Stimulated activated naive CD8-positive, alpha-beta T cell treated with anti-CD3 and anti-CD28 coated beads, Interleukin-15, Interleukin-2, amounts not matched to agents 100 ng/mL and 50 ng/mL, for 24 hours (primary cell): ENCODE measurements around the gene ZNF568.

Experiments
- H3K27ac Mint-ChIP-seq: one replicate; pipeline ENCODE4 v1.8.0; 2021; ENCODE audit warnings: mild to moderate bottlenecking, mixed read lengths
- H3K27me3 Mint-ChIP-seq: one replicate; pipeline ENCODE4 v1.8.0; 2021; ENCODE audit warnings: mixed read lengths
- H3K36me3 Mint-ChIP-seq: one replicate; pipeline ENCODE4 v1.8.0; 2021; ENCODE audit warnings: low read depth, mixed read lengths
- H3K4me1 Mint-ChIP-seq: one replicate; pipeline ENCODE4 v1.8.0; 2021; ENCODE audit warnings: low read depth, mixed read lengths
- H3K4me3 Mint-ChIP-seq: one replicate; pipeline ENCODE4 v1.8.0; 2021; ENCODE audit warnings: mild to moderate bottlenecking, mixed read lengths
- H3K9me3 Mint-ChIP-seq: one replicate; pipeline ENCODE4 v1.8.0; 2021; ENCODE audit warnings: mixed read lengths

Gene ZNF568

GRCh38 chr19:36973021-36973843, 57.1 kb downstream of the ZNF568 start:
- H3K27ac Mint-ChIP-seq, result peak overlapping the region; percentile 94
- peak overlapping the region; percentile 94 for H3K4me3 Mint-ChIP-seq
- peaks cover 35% of the 10 kb centered on the region for H3K36me3 Mint-ChIP-seq
- no peaks in the 10 kb centered on the region for H3K27me3 Mint-ChIP-seq
- peaks cover 8% of the 10 kb centered on the region for H3K4me1 Mint-ChIP-seq
- H3K9me3 Mint-ChIP-seq, result peaks cover 5% of the 10 kb centered on the region

- H3K27me3 Mint-ChIP-seq, result no peaks in the 10 kb centered on the region
- peak overlapping the region; percentile 94 for H3K4me3 Mint-ChIP-seq
- peak overlapping the region; percentile 94 for H3K27ac Mint-ChIP-seq
- H3K9me3 Mint-ChIP-seq, result peaks cover 10% of the 10 kb centered on the region
- H3K36me3 Mint-ChIP-seq, result peaks cover 40% of the 10 kb centered on the region
- peaks cover 8% of the 10 kb centered on the region for H3K4me1 Mint-ChIP-seq
Measured at GRCh38 chr19:36973844-36974195, 57.7 kb downstream of the ZNF568 start.

- H3K4me1 Mint-ChIP-seq, result no peaks in the 10 kb centered on the region
- H3K9me3 Mint-ChIP-seq, result peaks cover 47% of the 10 kb centered on the region
- no peak overlapping the region for H3K27ac Mint-ChIP-seq
- no peaks in the 10 kb centered on the region for H3K27me3 Mint-ChIP-seq
- H3K4me3 Mint-ChIP-seq, result no peak overlapping the region
- peaks cover 88% of the 10 kb centered on the region for H3K36me3 Mint-ChIP-seq
Measured at GRCh38 chr19:36986131-36986530, 70.0 kb downstream of the ZNF568 start.

- peaks cover 50% of the 10 kb centered on the region for H3K9me3 Mint-ChIP-seq
- H3K4me3 Mint-ChIP-seq, result no peak overlapping the region
- H3K27me3 Mint-ChIP-seq, result no peaks in the 10 kb centered on the region
- no peak overlapping the region for H3K27ac Mint-ChIP-seq
- H3K36me3 Mint-ChIP-seq, result peaks cover 88% of the 10 kb centered on the region
- no peaks in the 10 kb centered on the region for H3K4me1 Mint-ChIP-seq
Measured at GRCh38 chr19:36986601-36987000, 70.5 kb downstream of the ZNF568 start.

GRCh38 chr19:36987091-36987490, 71.0 kb downstream of the ZNF568 start:
- no peak overlapping the region for H3K27ac Mint-ChIP-seq
- no peaks in the 10 kb centered on the region for H3K27me3 Mint-ChIP-seq
- H3K9me3 Mint-ChIP-seq, result peaks cover 50% of the 10 kb centered on the region
- peaks cover 87% of the 10 kb centered on the region for H3K36me3 Mint-ChIP-seq
- no peaks in the 10 kb centered on the region for H3K4me1 Mint-ChIP-seq
- H3K4me3 Mint-ChIP-seq, result no peak overlapping the region

GRCh38 chr19:36997152-36997842, 81.2 kb downstream of the ZNF568 start:
- no peaks in the 10 kb centered on the region for H3K27me3 Mint-ChIP-seq
- no peak overlapping the region for H3K27ac Mint-ChIP-seq
- no peaks in the 10 kb centered on the region for H3K4me1 Mint-ChIP-seq
- H3K4me3 Mint-ChIP-seq, result no peak overlapping the region
- H3K9me3 Mint-ChIP-seq, result peaks cover 56% of the 10 kb centered on the region
- peaks cover 67% of the 10 kb centered on the region for H3K36me3 Mint-ChIP-seq

DNA sequence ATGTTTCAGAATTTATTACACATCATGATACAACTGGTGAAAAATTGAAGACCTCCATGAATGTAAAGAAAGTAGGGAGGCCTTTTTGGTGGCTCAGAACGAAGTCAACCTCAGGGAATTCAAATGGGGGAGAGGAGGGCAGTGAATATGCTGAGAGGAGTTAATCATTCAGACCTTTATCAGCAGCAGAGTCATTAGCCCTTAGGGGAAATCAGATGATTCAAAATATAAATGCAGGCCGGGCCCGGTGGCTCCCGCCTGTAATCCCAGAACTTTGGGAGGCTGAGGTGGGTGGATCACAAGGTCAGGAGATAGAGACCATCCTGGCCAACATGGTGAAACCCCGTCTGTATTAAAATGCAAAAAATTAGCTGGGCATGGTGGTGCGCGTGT, 81.7 kb downstream of the ZNF568 start:
- Mint-ChIP-seq H3K27ac (no peak overlapping the region), H3K9me3 (peaks cover 52% of the 10 kb centered on the region), H3K27me3 (no peaks in the 10 kb centered on the region), H3K4me3 (no peak overlapping the region), H3K4me1 (no peaks in the 10 kb centered on the region), H3K36me3 (peaks cover 62% of the 10 kb centered on the region)

DNA sequence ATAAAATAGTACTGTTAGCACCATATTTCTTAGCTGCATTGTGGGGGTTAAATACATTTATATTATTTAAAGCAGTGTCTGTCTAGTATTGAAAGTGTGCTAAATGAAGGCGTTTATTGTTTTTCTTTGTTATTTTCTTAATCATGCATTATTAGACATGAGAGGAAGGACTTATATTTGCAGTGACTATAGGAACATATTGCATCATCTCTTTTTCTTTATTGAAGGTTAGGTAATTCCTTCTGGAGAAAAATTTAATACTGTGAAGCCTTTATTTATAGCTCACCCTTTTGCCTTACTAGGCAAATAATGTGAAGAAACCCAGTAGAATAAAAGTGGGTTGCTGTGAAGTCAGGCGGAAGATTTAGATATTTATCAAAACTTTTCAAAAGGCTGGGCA, 83.2 kb downstream of the ZNF568 start:
- no peak overlapping the region for H3K4me3 Mint-ChIP-seq
- H3K27ac Mint-ChIP-seq, result no peak overlapping the region
- peaks cover 38% of the 10 kb centered on the region for H3K9me3 Mint-ChIP-seq
- peaks cover 47% of the 10 kb centered on the region for H3K36me3 Mint-ChIP-seq
- no peaks in the 10 kb centered on the region for H3K27me3 Mint-ChIP-seq
- no peaks in the 10 kb centered on the region for H3K4me1 Mint-ChIP-seq

DNA sequence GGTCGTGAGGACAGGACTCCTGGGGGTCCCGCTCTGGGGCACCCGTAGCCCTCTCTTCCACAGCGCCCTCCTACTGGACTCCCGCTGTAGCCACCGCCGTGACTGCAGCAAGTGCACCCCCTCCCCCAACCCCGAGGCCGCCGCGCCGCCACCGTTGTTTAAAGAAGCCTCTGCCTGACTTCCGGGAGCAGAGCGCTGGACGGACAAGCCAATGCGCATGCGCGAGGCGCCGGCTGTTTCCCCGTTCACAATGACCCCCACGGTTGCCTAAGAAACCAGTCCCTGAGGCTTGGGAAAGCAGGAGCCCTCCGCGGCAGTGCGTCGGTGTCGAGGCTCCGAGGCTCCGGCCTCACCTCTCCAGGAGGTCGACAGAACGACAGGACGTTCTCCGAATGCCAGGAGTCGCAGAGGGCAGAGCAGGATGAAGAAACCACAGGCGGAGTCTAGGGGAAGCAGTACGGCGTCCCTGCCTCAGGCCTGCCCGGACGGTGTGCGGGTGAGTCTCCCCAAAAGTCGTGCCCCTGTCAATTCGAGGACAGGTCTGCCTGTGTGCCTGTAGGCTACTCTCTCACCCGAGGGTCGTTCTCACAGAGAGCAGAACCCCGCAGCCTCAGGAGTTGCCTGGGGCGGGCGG, 91.6 kb downstream of the ZNF568 start:
- Mint-ChIP-seq H3K27ac (no peak overlapping the region), H3K4me3 (peak overlapping the region; percentile 71), H3K9me3 (peaks cover 30% of the 10 kb centered on the region), H3K27me3 (no peaks in the 10 kb centered on the region), H3K36me3 (peaks cover 17% of the 10 kb centered on the region), H3K4me1 (no peaks in the 10 kb centered on the region)

GRCh38 chr19:37009871-37010270, 93.7 kb downstream of the ZNF568 start:
- Mint-ChIP-seq H3K4me3 (no peak overlapping the region), H3K27me3 (no peaks in the 10 kb centered on the region), H3K27ac (no peak overlapping the region), H3K9me3 (peaks cover 37% of the 10 kb centered on the region), H3K36me3 (peaks cover 19% of the 10 kb centered on the region), H3K4me1 (no peaks in the 10 kb centered on the region)

DNA sequence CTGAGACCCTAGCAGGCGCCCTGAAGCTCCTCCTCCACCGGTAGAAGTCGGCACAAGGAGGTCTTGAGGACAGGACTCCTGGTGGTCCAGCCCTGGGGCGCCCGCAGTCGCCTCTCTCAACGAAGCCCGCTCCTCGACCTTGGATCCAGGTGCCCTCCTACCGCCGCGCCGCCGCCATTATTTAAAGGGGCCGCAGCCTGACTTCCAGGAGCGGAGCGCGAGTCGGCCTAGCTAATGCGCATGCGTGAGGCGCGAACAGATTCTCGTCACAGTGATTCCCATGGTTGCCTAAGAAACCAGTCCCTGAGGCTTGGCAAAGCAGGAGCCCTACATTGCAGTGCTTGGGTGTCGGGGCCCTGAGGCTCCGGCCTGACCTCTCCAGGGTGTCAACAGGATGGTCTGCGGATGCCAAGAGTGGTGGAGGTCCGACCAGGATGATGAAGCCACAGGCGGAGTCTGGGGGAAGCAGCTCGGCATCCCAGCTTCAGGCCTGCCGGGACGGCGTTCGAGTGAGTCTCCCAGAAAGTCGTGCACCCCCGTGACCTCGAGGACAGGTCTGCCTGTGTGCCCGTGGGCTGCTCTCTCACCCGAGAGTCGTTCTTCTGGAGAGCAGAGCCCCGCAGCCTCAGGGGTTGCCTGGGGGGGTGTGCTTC, 96.1 kb downstream of the ZNF568 start:
- no peak overlapping the region for H3K4me3 Mint-ChIP-seq
- H3K9me3 Mint-ChIP-seq, result peaks cover 38% of the 10 kb centered on the region
- H3K27ac Mint-ChIP-seq, result no peak overlapping the region
- H3K36me3 Mint-ChIP-seq, result peaks cover 19% of the 10 kb centered on the region
- no peaks in the 10 kb centered on the region for H3K4me1 Mint-ChIP-seq
- no peaks in the 10 kb centered on the region for H3K27me3 Mint-ChIP-seq

- no peak overlapping the region for H3K4me3 Mint-ChIP-seq
- no peaks in the 10 kb centered on the region for H3K4me1 Mint-ChIP-seq
- peaks cover 16% of the 10 kb centered on the region for H3K36me3 Mint-ChIP-seq
- H3K27me3 Mint-ChIP-seq, result no peaks in the 10 kb centered on the region
- peaks cover 38% of the 10 kb centered on the region for H3K9me3 Mint-ChIP-seq
- H3K27ac Mint-ChIP-seq, result no peak overlapping the region
Measured at GRCh38 chr19:37014456-37014855, 98.3 kb downstream of the ZNF568 start.

DNA sequence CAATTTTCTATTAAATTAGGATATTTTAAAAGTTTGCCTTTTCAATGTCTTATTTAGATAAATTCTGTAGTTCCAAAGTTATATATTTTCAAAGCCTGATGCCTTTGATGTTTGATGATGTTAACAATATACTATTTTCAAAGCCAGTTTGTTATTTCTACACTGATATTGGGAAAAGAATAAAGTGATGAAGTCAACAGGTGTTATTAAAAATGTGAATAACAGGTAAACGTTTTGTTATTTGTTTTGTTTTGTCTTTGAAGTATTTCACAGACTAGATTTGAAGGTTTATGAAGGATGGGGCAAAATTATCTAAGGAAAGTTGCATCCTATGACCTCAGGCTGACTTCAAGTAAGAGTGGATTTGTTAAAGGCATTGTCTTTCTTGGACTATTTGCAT, 129.0 kb downstream of the ZNF568 start:
- H3K36me3 Mint-ChIP-seq, result peaks cover 9% of the 10 kb centered on the region

More for the DNA sequence above, 129.0 kb downstream of the ZNF568 start:
- peaks cover 38% of the 10 kb centered on the region for H3K9me3 Mint-ChIP-seq
- no peak overlapping the region for H3K4me3 Mint-ChIP-seq
- H3K27ac Mint-ChIP-seq, result no peak overlapping the region
- no peaks in the 10 kb centered on the region for H3K27me3 Mint-ChIP-seq
- no peaks in the 10 kb centered on the region for H3K4me1 Mint-ChIP-seq
